Myocyte (in vitro differentiated cells): Measurements from ENCODE around the gene CCNA2. TPM values are rescaled to one million over a fixed set of nuclear protein-coding genes. Genes with fewer than 3 reads are reported as not detected.

Experiments used
- DNase-seq: peaks from one replicate; pipeline ENCODE4 v3.0.0-alpha.2; 2012; ENCODE audit warnings: low read depth
- polyA plus RNA-seq: library from polyadenylated mRNA; unstranded; fragments of >200 nt; gene quantifications from one replicate; pipeline ENCODE4 v1.2.1, GENCODE V29; 2012; ENCODE audit warnings: missing spikeins
- total RNA-seq: library from RNA; depleted of rRNA; stranded (reverse); fragments of >200 nt; gene quantifications from 2 replicates; pipeline ENCODE4 v1.2.3, GENCODE V29; 2014

CCNA2 gene
- 1.3 and 1.8 TPM in 2 replicates for total RNA-seq
- polyA plus RNA-seq, result 1.0 TPM

DNA sequence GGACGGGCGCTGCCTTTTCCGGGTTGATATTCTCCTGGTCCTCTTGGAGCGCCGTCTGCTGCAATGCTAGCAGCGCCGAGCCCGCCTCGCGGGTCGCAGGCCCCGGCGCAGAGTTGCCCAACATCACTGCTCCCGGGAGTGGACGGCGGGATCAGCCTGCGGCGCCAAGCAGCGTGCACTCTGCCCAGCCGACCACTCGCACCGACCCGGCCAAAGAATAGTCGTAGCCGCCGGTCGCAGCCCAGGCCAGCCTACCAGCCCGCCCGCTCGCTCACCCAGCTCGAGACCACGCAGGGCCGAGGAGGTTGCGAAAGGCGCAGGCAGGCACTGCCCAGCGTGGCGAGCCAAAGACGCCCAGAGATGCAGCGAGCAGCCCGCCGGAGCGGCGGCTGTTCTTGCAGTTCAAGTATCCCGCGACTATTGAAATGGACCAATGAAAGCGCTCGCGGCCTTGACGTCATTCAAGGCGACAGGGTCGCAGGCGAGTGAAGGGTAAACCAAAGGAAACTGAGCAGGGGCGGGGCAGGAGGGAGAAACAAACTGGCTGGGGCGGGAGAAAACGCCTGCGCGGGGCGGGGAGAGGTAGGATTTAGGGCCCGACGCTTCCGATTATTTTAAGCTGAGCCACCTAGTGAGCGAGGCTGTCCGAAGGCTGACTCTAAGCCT lies at the start of gene CCNA2:
CCNA2 (minus strand) TSS at position 379 of the 666 bp plus-strand sequence; CDS start at position 124, 255 bp downstream.
- peak; percentile 98 for DNase-seq

DNA sequence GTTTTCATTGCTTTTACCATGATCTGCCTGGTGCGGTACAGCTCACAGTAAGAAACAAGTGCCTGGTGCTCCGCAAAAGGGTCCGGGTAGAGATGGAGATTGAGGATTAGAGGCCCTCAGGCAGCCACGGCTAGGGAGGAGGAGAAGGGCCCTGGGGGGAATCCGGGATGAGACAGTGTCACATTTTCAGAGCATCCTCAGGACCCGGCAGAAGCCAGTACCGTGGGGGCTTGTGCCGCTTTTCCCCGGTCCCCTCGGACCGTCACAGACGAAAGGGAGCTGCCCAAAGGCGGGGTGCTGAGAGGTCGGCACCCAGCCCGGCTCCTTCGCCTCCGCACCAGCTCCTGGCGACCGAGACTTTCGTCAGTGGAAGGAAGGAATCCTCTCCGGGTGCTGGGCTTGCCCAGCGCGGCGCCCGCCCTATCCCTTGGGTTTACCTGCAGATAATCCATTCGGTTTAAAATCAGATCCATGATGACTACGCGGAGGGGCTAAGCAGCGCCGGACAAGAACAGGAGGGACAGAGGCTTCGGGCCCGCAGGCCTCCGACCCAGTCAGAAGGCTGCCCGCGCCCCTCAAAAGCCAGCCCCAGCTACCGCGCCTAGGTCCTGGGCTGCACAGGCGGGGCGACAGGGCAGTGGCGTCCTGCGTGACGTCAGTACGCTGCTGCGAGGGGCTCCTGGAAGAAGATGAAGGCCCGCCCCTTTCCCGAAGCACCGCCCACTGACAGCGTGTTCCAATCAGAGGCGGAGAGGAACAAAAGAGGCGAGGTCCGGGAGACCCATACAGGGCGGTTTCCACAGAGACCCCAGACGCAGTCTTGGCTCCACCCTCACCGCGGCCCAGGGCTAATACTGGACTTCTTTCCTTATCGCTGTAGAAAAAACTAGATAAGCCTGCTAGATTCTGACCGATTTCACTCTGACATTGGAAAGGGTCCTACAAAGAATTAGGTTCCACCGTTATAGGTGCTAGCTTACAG lies 46.4 kb upstream of the CCNA2 start, which contains the start of gene BBS7:
BBS7 (minus strand) TSS at position 634 of the 982 bp plus-strand sequence; CDS start at position 473, 161 bp downstream.
- peak; percentile 98 for DNase-seq

DNA sequence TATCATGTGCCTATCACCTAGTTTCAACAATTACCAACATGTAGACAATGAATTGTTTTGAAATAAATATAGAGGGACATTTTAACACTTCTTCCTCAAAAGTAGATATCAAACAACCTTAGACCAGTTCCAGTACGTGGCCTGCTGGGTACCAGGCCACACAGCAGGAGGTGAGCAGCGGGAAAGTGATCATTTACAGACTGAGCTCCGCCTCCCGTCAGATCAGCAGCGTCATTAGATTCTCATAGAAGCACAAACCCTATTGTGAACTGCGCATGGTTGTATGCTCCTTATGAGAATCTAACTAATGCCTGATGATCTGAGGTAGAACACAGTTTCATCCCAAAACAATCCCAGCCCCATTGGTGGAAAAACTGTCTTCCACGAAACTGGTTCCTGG lies 40.1 kb upstream of the CCNA2 start:
- DNase-seq, result no peak

GRCh38 chr4:121861426-121861825 lies 37.7 kb upstream of the CCNA2 start:
- no peak for DNase-seq

DNA sequence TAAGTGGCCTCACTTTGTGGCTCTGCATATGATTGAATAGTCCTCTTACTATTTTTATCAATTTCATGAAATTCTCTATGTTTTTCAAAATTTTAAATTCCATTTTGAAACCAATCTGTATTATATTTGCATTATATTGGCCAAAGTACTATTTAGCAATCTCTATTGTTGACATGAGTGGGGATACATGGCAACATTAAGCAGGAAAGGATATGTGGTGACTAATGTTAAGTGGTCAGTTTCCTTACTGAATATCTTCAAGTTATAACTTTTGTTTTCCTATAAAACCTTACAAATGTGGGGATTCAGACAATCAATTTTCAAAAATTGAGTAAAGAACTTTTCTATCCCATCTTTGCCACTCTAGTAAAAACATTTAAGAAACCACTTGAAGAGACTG lies 36.4 kb upstream of the CCNA2 start:
- no peak for DNase-seq

GRCh38 chr4:121851354-121851753 lies 27.7 kb upstream of the CCNA2 start:
- DNase-seq, result no peak

GRCh38 chr4:121846662-121847061 lies 23.0 kb upstream of the CCNA2 start:
- DNase-seq, result no peak

- no peak for DNase-seq
Measured at GRCh38 chr4:121842862-121843261, 19.2 kb upstream of the CCNA2 start.

DNA sequence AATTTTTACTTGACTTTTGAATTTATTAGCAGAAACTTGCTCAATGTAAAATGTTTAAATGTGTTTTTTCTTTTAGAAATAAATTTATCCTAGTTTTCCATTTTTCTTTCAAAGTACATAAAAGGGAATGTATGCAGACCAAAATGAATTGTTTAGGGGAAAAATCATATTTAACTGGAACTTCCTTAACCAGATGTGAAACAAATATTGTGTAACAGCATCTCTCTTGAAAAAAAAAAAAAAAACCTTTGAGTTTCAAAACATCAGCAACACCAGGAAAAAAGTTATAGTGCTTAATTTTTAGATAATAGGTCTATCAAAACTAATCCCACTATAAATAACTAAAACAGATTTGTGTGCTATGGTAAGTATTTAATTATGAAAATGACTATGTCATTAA lies 14.5 kb upstream of the CCNA2 start:
- no peak for DNase-seq

GRCh38 chr4:121829511-121829910 lies 5.8 kb upstream of the CCNA2 start:
- peak; percentile 12 for DNase-seq

- DNase-seq, result no peak
Measured at GRCh38 chr4:121827853-121828252, 4.2 kb upstream of the CCNA2 start.

GRCh38 chr4:121824950-121825349 lies 1.3 kb upstream of the CCNA2 start:
- no peak for DNase-seq

DNA sequence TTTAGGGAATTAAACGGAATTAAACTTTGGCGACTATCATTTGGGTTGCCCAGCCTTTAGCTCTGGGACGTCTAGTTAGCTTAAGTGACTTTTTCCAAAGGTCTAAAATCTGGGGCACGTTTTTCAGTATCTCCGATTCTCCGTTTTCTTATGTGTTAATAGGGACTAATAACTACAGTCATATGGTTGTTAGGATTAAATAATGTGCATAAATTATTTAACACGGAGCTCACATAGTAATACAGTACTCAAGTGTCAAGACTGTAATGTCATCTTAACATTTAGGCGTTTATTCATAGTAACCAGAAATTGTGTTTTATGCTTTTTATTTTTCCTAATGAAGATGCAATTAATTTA lies 466 bp upstream of the CCNA2 start:
- no peak for DNase-seq

DNA sequence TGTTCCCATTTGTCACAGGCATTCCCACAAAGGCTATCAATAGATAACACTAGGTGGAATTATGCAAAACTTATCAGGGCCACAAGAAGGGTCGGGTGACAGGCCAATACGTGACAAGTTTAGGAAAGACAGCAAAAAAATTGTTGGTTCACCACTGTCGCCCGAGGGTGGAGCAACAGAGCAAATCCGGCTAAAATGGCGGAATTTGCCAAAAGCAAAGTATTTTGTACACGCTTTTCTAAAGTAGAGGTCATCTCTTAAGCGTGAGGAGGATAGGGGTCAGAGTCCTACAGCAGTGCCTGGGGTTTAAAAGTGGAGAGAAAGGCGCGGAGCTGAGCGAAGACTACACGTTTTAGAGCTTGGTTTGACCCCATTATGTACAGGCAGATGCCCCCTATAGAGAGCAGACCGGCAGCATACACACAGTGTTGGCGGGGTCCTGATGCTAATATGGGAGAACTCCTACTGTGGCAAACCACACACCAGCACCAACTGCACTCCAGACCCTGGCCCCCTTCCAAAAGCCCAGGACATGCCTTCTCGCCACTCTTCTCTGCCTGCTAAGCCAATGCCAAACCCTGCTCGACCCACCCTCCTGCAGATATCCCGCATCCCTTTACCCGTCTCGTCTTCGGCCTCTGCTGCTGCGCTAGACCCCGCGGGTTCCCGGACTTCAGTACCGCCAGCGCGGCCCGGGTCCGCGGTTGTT lies 733 bp downstream of the CCNA2 start:
- peak; percentile 84 for DNase-seq

- no peak for DNase-seq
Measured at GRCh38 chr4:121822047-121822446, 1.6 kb downstream of the CCNA2 start.

GRCh38 chr4:121819216-121819965 lies 4.3 kb downstream of the CCNA2 start:
- DNase-seq, result peak; percentile 17

- DNase-seq, result no peak
Measured at GRCh38 chr4:121818215-121818614, 5.5 kb downstream of the CCNA2 start.

GRCh38 chr4:121817701-121818100 lies 6.0 kb downstream of the CCNA2 start:
- no peak for DNase-seq

DNA sequence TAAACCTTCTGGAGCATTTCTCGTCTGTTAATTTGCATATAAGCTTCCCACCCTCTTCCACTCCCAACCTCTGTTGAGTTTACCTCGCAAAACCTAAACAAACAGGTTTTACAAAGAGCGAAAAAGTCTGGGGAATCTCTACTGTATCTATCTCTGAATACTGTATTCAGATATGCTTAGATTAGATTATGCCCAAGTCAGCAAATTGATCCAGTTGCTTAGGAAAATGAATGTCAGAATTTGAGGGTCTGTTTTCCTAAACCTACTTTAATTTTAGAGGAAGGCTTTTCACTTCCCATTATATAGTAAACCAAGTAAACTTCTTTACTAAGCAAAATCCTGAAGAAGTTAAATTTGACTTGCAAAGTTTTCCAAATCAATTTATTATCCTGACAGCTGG lies 6.7 kb downstream of the CCNA2 start:
- no peak for DNase-seq

GRCh38 chr4:121814756-121815155 lies 8.9 kb downstream of the CCNA2 start:
- no peak for DNase-seq

- DNase-seq, result no peak
Measured at GRCh38 chr4:121811122-121811521, 12.6 kb downstream of the CCNA2 start.
